ENCODE data around the gene ACHE.
"Not testable (repeated sequence)": the region's sequence is repeated elsewhere in the genome, so short reads cannot be mapped to it uniquely, and the experiment has no call there.

ACHE gene

DNA sequence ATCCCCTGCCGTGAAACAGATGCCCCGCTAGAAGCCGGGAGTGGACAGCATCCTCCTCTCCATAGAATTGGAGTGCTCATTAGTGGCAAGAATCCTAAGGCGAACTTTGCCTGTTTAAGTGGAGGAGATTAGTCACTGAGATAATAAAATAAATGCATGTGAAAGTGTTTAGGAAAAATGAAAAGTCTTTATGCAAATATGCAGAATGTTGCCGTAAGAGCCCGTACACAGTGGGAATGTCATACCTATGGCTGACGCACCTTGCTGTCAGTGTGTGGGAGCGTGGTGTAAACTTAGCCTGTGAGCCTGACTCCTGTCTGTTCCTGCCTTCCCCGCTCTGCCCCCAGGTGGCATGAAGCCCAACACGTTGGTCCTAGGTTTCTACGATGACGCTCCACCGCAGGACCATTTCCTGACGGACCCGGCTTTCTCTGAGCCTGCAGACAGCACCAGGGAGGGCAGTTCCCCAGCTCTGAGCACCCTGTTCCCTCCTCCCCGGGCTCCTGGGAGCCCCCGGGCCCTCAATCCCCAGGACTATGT is 30.2 kb downstream of the ACHE start:
- in situ Hi-C loops (cut with MboI; ENCODE audit: low sequenced_read_pairs), result no loop called here

GRCh38 chr7:100864263-100864845 is 31.3 kb downstream of the ACHE start:
- in situ Hi-C loops (cut with MboI; ENCODE audit: low sequenced_read_pairs), result no loop called here

DNA sequence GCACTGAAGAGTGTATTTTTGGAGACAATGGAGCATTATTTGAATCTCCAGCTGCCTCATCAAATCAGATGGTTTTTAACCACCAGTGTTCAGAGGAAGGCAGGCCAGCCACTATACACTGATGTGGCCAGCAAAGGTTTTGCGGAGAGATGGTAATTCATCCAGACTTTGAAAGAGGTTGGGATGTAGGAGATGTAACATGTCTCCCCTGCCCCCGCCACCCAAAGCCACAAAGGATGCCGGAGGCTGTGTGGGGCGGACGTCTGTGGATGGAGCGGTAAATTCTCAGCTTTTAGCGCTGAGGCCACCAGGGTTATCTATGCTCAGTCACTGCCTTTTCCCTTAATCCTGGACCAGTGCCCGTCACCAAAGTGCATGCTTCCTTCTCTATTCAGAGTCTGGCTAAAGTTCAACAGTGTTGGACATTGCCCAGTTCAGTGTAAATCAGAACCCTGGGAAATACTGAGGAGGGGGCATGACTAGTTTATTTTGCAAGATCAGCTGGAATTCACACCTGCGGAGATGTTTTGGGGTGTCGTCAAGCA is 32.2 kb downstream of the ACHE start:
- in situ Hi-C loops (cut with MboI; ENCODE audit: low sequenced_read_pairs), result no loop called here

DNA sequence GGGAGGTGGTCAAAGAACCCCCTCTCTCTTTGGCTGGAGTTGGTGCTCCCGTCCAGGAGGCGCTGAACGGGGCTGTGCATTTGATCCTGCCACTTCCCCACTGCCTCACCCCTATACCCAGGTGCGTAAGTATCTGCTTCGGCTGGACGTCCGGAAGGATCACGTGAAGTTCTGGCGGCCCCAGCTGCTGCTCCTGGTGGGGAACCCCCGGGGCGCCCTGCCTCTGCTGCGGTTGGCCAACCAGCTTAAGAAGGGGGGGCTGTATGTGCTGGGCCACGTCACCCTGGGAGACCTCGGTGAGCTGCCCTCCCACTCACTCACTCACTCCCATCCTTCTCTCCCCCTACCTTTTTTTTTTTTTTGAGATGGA is 34.1 kb downstream of the ACHE start:
- in situ Hi-C loops (cut with MboI; ENCODE audit: low sequenced_read_pairs), result no loop called here

DNA sequence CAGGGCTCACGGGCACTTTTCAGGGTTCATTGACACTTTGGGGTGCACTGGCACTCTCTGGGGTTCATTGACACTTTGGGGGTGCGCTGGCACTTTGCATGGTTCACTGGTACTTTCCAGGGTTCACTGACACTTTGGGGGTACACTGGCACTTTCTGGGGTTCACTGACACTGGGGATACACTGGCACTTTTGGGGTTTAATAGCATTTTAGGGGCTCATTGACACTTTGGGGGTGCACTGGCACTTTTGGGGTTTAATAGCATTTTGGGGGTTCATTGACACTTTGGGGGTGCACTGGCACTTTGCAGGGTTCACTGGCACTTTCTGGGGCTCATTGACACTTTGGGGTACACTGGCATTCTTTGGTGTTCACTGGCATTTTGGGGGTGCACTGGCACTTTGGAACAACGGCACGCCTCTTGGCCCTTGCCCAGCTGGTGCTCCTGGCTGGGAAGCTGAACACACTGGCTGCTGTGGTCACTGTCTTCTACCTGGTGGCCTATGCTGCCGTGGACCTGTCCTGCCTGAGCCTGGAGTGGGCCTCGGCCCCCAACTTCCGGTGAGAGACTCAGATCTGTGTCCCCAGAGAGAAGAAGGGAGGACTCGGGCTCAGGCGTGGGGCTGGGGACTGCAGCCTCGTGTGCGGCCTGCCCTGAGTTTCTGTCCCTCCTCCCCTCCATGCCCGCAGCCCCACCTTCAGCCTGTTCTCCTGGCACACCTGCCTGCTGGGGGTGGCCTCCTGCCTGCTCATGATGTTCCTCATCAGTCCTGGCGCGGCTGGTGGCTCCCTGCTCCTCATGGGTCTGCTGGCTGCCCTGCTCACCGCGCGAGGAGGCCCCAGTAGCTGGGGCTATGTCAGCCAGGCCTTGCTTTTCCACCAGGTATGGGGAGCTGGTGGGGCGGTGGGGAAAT is 34.7 kb downstream of the ACHE start:
- in situ Hi-C loops (cut with MboI; ENCODE audit: low sequenced_read_pairs), result no loop called here

DNA sequence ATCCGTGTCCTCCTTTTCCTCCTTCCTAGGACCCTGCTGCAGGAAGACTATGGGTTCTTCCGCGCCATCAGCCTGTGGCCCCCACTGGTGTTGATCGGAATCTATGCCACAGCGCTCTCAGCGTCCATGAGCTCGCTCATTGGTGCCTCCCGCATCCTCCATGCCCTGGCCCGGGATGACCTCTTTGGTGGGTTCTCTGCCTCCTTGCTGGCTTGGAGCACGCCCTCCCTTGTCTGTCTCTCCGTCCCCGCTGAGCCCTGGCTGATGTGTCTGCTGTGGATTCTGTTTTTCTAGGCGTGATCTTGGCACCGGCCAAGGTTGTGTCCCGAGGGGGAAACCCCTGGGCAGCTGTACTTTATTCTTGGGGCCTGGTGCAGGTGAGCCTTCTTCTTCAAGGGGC is 35.8 kb downstream of the ACHE start:
- in situ Hi-C loops (cut with MboI; ENCODE audit: low sequenced_read_pairs), result no loop called here

GRCh38 chr7:100856871-100857282 is 38.8 kb downstream of the ACHE start:
- in situ Hi-C loops (cut with MboI; ENCODE audit: low sequenced_read_pairs), result no loop called here

- in situ Hi-C loops (cut with MboI; ENCODE audit: low sequenced_read_pairs), result no loop called here
Observed at GRCh38 chr7:100855515-100855914, 40.2 kb downstream of the ACHE start.

DNA sequence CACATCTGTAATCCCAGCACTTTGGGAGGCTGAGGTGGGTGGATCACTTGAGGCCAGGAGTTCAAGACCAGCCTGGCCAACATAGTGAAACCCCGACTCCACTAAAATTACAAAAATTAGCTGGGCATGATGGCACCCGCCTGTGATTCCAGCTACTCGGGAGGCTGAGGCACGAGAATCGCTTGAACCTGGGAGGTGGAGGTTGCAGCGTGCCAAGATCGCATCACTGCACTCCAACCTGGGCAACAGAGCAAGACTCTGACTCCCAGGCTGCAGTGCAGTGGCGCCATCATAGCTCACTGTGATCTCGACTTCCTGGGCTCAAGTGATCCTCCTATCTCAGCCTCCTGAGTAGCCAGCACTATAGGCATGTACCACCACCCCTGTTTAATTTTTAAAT is 40.8 kb downstream of the ACHE start:
- in situ Hi-C loops (cut with MboI; ENCODE audit: low sequenced_read_pairs), result not testable (repeated sequence)

DNA sequence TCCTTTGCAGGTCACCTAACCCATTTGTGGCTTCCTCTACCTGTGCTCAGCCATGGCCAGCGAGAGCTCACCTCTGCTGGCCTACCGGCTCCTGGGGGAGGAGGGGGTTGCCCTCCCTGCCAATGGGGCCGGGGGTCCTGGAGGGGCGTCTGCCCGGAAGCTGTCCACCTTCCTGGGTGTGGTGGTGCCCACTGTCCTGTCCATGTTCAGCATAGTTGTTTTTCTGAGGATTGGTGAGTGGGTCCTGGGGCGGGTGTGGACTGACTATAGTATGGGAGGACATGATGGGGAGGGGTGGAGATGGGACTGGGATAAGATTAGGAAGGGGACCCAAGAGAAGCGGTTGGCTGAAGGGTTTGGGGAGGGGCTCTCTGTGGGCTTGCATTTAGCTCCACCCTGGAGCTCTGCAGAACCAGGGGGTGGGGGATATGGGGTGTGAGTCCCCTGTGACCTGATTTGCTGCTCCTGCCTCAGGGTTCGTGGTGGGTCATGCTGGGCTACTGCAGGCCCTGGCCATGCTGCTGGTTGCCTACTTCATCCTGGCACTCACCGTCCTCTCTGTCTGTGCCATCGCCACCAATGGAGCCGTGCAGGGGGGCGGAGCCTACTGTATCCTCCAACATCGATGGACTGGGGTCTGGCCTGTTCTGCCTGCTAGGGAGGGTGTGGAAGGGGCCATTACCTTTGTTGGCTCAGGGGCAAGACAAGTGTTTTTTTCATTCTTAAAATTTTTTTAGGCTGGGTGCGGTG is 41.4 kb downstream of the ACHE start:
- in situ Hi-C loops (cut with MboI; ENCODE audit: low sequenced_read_pairs), result no loop called here

DNA sequence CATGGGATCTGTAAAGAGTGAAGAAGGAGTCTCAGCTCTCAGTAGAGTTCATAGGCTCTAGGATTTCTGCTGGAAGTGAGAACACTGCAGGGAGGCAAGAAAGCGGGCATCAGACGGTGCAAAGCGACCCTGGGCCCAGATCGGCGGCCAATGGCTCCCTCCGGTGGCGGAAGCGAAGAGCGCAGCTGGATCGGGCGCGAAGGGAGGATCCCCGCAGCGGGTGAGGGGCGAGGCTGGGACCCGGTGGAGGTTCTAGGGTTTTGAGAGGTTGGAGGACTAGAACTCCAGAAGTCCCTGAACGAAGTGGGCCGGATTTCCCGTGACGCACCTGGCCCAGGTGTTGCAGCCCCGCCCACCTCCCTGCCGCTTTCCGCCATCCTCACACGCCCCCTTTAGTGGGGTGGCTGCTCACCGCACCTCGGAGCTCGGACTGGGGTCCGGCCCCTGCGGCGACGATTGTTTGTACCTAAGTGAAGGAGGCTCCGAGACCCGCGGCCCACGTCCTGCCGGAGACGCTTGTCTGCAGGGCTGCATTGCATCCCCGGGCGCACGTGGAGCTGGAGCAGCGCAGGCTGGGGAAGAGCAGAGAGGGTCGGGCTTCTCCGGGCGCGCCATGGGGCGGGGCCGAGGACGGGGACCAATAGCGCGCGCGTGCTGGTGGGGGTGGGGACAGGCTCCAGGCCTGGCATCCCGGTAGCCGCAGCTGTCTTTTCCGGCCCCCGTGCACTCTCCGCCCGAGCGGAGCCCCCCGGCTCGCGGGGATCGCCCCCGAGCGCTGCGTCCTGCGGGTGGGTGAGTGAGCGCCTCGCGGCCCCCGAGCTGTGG is 43.4 kb downstream of the ACHE start, which contains the start of gene SLC12A9:
TSS of gene SLC12A9 (plus strand) at position 666 of the 825 bp plus-strand sequence. CDS start 1,485 bp downstream, outside the sequence.
- in situ Hi-C loops (cut with MboI; ENCODE audit: low sequenced_read_pairs), result no loop called here

DNA sequence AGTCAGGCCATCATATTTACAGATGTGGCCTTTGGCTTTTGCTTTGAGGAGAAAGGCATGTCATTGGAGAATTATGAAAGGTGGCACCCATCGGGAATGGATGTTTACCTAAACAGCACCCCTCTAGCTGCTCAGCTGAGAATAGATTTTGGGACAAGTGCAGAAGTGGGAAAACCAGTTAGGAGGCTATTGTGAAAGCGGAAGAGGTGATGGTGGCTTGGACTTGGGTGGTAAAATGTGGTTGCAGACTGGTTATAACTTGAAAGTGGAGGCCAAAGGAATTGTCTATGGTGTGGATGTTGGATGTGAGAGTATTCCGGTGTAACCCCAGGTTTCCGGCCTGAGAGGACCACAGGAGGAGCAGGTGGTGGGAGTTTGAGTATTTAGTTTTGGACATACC is 48.3 kb downstream of the ACHE start:
- in situ Hi-C loops (cut with MboI; ENCODE audit: low sequenced_read_pairs), result no loop called here

- in situ Hi-C loops (cut with MboI; ENCODE audit: low sequenced_read_pairs), result no loop called here
Observed at GRCh38 chr7:100840470-100841100, 55.1 kb downstream of the ACHE start.

All from HL-60/S4 (cell line).